T-cell (primary cell): ENCODE measurements around the gene CCS. TPM values are rescaled to one million over a fixed set of nuclear protein-coding genes. Genes with fewer than 3 reads are reported as not detected.
A peak's percentile ranks its signal among the peaks of the same experiment; 100 is the strongest.

ENCODE experiments used
- ATAC-seq, 4 experiments: fragments of 200-7000 bp in 3 of 4; fragments of 150-1000 bp in 1 of 4; cut with Tn5 transposase; replicated peaks in 1 of 4; 1 replicate in 3 of 4; 2 replicates in 1 of 4; pipeline ENCODE4 v1.10.0; 2021; ENCODE audit warnings: moderate library complexity in 3 of 4, mild to moderate bottlenecking in 2 of 4, moderate number of reproducible peaks in 1 of 4
- CTCF ChIA-PET, 2 donors: fragments of 300-600 bp; sonication (Branson Sonifier 250); formaldehyde crosslinking; loops; one replicate each; lab custom pipeline; 2022; ENCODE audit warnings: antibody characterized with exemption in 2 of 2; lab: Charles Lee
- POLR2A ChIA-PET, 2 donors: fragments of 300-600 bp; sonication (Branson Sonifier 250); formaldehyde crosslinking; loops; one replicate each; lab custom pipeline; 2022; ENCODE audit warnings: antibody characterized with exemption in 2 of 2; lab: Charles Lee
- DNase-seq, 35 experiments: peaks; one replicate each; pipeline versions ENCODE4 v3.0.0 to v3.0.0-alpha.2; 2013 to 2023
- H3K27ac ChIP-seq: one replicate; pipeline ENCODE4 v1.5.1; 2013; ENCODE audit warnings: low read length
- H3K27me3 ChIP-seq, 2 experiments: replicated peaks in 1 of 2; 1 replicate in 1 of 2; 2 replicates in 1 of 2; pipeline versions ENCODE4 v1.6.1 to v1.7.0; 2013; ENCODE audit warnings: low read length in 1 of 2, mixed read lengths in 1 of 2; ENCODE audit not compliant: control insufficient read depth in 2 of 2, insufficient read depth in 2 of 2; ENCODE audit errors: extremely low read depth in 1 of 2
- H3K36me3 ChIP-seq, 2 donors: 1 replicate in 1 of 2; 2 replicates in 1 of 2; pipeline versions ENCODE4 v1.6.1 to v1.7.0; 2013; ENCODE audit warnings: low read length in 1 of 2; ENCODE audit not compliant: control insufficient read depth in 2 of 2, insufficient read depth in 1 of 2; ENCODE audit errors: extremely low read depth in 1 of 2
- H3K4me1 ChIP-seq, 2 experiments: 1 replicate in 1 of 2; 2 replicates in 1 of 2; pipeline versions ENCODE4 v1.6.1 to v1.7.0; 2013; ENCODE audit warnings: low read length in 2 of 2, mixed read lengths in 1 of 2; ENCODE audit not compliant: insufficient read depth in 2 of 2, control insufficient read depth in 1 of 2; ENCODE audit errors: extremely low read depth in 1 of 2
- H3K4me3 ChIP-seq, 2 donors: 1 replicate in 1 of 2; 2 replicates in 1 of 2; pipeline versions ENCODE4 v1.5.1 to v1.7.0; 2013; ENCODE audit warnings: mild to moderate bottlenecking in 2 of 2, low read length in 1 of 2, moderate library complexity in 1 of 2; ENCODE audit not compliant: control insufficient read depth in 1 of 2; ENCODE audit errors: extremely low read depth in 1 of 2
- H3K9me3 ChIP-seq: 2 replicates; pipeline ENCODE4 v1.7.0; 2013
- H3K27ac Mint-ChIP-seq, 2 donors: one replicate each; pipeline ENCODE4 v1.8.0; 2020 to 2021; ENCODE audit warnings: mild to moderate bottlenecking in 2 of 2, mixed read lengths in 2 of 2
- H3K27me3 Mint-ChIP-seq, 2 donors: one replicate each; pipeline ENCODE4 v1.8.0; 2021 to 2022; ENCODE audit warnings: mixed read lengths in 2 of 2
- H3K36me3 Mint-ChIP-seq: one replicate; pipeline ENCODE4 v1.8.0; 2021; ENCODE audit warnings: mixed read lengths
- H3K4me1 Mint-ChIP-seq, 3 donors: one replicate each; pipeline ENCODE4 v1.8.0; 2020 to 2022; ENCODE audit warnings: mixed read lengths in 3 of 3, mild to moderate bottlenecking in 1 of 3
- H3K4me3 Mint-ChIP-seq, 3 donors: one replicate each; pipeline ENCODE4 v1.8.0; 2020 to 2022; ENCODE audit warnings: mild to moderate bottlenecking in 3 of 3, mixed read lengths in 3 of 3, moderate library complexity in 3 of 3
- H3K9me3 Mint-ChIP-seq, 3 donors: one replicate each; pipeline ENCODE4 v1.8.0; 2020 to 2022; ENCODE audit warnings: mixed read lengths in 3 of 3
- WGBS: methylation state at CpG from one replicate; pipeline ENCODE4 v1.1.5; 2013; ENCODE audit warnings: missing lambda C conversion rate; ENCODE audit not compliant: insufficient coverage; 5-methylcytosine and 5-hydroxymethylcytosine counted together
- total RNA-seq, 35 experiments: library from RNA in 6 of 35; stranded (reverse) in 6 of 35; fragments of 120-200 nt in 1 of 35; gene quantifications; one replicate each; pipeline versions ENCODE4 v1.2.1 to v1.2.4 and lab custom pipeline; 2013 to 2026

CCS gene
- total RNA-seq, 5 donors from 2014 or later (not counting 1 experiment from before 2014, with no cell fraction given), result 32.3 to 69.5 (median 58.3) TPM

DNA sequence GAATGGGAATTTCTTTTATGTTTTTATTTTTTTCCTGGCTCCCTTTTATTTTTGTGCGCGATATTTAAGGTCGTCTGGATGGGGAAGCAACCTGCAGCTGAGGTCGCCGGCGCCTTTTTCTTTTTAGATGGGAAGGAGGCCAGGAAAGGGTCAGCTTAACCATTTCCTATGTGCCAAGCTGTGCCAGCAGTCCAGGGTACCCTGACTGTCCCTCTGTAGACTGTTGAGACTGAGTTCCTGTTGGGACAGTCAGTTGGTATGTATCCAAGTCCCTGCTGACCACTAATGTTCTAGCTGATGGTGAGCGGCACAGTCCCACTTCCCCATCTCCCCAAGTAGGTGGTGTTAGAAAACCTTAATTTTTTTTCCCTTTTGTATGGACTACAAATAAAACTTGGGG lies 33.9 kb downstream of the CCS start:
- H3K27ac Mint-ChIP-seq, result no peak overlapping the region
- no peak overlapping the region for H3K4me3 ChIP-seq
- no peaks in the 10 kb centered on the region for H3K27me3 Mint-ChIP-seq
- peaks cover 18 to 60% of the 10 kb centered on the region in 2 experiments for H3K4me1 ChIP-seq
- no CpG with 5 or more reads among the region's 7 CpGs for WGBS
- peaks cover 27 to 89% of the 10 kb centered on the region in 2 donors for H3K36me3 ChIP-seq
- H3K27ac ChIP-seq, result no peak overlapping the region
- peak overlapping the region in 1 of 3 donors; percentile 41 for H3K4me3 Mint-ChIP-seq
- no peaks in the 10 kb centered on the region for H3K9me3 Mint-ChIP-seq
- POLR2A ChIA-PET, result interaction anchor here (0.8 to 2.5 kb wide), 4 partner anchors 7 to 1413 kb away, joined by 4 to 14 read pairs (median 8); no protein-coding TSS in a partner anchor
- DNase-seq, result no peak
- no peaks in the 10 kb centered on the region for H3K27me3 ChIP-seq
- no peaks in the 10 kb centered on the region for H3K9me3 ChIP-seq
- H3K4me1 Mint-ChIP-seq, result peaks cover 64 to 90% (median 73%) of the 10 kb centered on the region in 3 donors
- CTCF ChIA-PET, result interaction anchor here in 1 of 2 donors (1.7 kb wide), 1 partner anchor 11 kb away, joined by 4 read pairs; the partner anchor contains the start of gene RBM4
- peaks cover 55% of the 10 kb centered on the region for H3K36me3 Mint-ChIP-seq
- no peak for ATAC-seq

DNA sequence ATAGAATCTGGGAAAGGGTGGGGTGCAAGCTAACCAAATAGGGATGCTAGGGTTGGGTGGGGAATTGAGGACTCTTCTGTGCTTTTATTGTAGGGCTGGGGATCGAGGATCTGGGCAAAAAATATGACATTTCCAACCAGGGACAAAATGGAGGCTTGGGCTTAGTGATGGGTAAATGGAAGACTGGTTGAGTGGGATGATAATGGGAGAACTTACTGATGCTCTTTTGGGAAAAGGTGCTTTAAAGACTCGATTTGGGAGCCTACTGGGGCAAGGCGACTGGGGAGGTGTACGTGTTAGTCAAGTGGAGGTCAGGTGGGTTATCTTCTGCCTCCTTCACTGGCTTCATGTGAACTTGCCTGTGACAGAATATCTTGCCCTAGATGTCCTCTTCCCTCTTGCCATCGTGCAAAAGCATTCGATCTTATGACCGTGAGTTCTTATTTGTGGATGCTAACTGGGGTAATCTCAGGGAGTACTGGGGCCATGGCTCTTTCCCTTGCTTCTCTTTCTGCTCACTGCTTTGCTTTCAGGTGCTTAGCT lies 35.1 kb downstream of the CCS start:
- ATAC-seq, result no peak
- Mint-ChIP-seq H3K36me3 (peaks cover 51% of the 10 kb centered on the region), H3K9me3 (no peaks in the 10 kb centered on the region), H3K27ac (peak overlapping the region in 1 of 2 donors; percentile 45), H3K4me3 (peak overlapping the region in 1 of 3 donors; percentile 31), H3K4me1 (peaks cover 58 to 82% (median 68%) of the 10 kb centered on the region in 3 donors), H3K27me3 (no peaks in the 10 kb centered on the region)
- Histone ChIP-seq H3K36me3 (peaks cover 25 to 83% of the 10 kb centered on the region in 2 donors), H3K27me3 (no peaks in the 10 kb centered on the region), H3K9me3 (no peaks in the 10 kb centered on the region), H3K27ac (no peak overlapping the region), H3K4me3 (no peak overlapping the region), H3K4me1 (peaks cover 8 to 55% of the 10 kb centered on the region in 2 experiments)
- DNase-seq, result no peak
- 96% methylated on average over 3 of the region's 7 CpGs for WGBS
- ChIA-PET CTCF (interaction anchor here in 1 of 2 donors (1.1 kb wide), 1 partner anchor 50 kb away, joined by 3 read pairs; no protein-coding TSS in a partner anchor), POLR2A (interaction anchor here (0.6 to 2.5 kb wide), 5 partner anchors 9 to 35 kb away, joined by 4 to 17 read pairs (median 10); partner anchors contain the start of genes CCDC87 (in 1 of the 2), CCS (in 1 of the 2) and RBM4 (in 1 of the 2))

DNA sequence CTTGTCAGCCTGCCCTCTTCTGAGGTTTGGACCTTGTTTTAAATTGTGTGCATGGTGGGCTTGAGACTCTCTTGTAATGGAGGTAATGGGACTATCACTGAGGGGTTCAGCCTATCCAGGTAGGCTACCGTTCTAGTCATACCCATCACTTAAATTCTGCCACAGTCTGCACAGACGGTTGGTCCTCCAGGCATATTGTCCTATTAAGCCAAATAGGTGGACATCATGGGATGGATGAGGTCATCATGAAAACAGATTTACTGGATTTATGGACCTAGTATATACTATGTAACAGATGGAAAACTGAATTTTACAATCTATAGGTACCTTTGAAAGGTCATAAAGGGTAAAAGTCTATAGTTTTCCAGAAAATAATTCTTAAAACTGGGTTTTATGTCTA lies 36.4 kb downstream of the CCS start:
- Mint-ChIP-seq H3K4me1 (peaks cover 50 to 73% (median 63%) of the 10 kb centered on the region in 3 donors), H3K27me3 (no peaks in the 10 kb centered on the region), H3K36me3 (peaks cover 43% of the 10 kb centered on the region), H3K4me3 (no peak overlapping the region), H3K9me3 (no peaks in the 10 kb centered on the region), H3K27ac (no peak overlapping the region)
- H3K27me3 ChIP-seq, result no peaks in the 10 kb centered on the region
- no peak overlapping the region for H3K27ac ChIP-seq
- H3K4me3 ChIP-seq, result no peak overlapping the region
- peaks cover 18 to 80% of the 10 kb centered on the region in 2 donors for H3K36me3 ChIP-seq
- no CpG with 5 or more reads among the region's 2 CpGs for WGBS
- POLR2A ChIA-PET, result interaction anchor here (0.6 to 2.5 kb wide), 6 partner anchors 9 to 1615 kb away, joined by 3 to 17 read pairs (median 8); partner anchors contain the start of genes CCDC87 (in 1 of the 2), CCS (in 1 of the 2) and RBM4 (in 1 of the 2)
- no peaks in the 10 kb centered on the region for H3K9me3 ChIP-seq
- DNase-seq (no peak), ATAC-seq (no peak)
- peaks cover 0 to 44% of the 10 kb centered on the region in 2 experiments for H3K4me1 ChIP-seq
- CTCF ChIA-PET, result interaction anchor here (0.6 to 1.1 kb wide), 2 partner anchors 51 to 660 kb away, joined by 3 read pairs; partner anchors contain the start of gene ANKRD13D (in 1 of the 2)

DNA sequence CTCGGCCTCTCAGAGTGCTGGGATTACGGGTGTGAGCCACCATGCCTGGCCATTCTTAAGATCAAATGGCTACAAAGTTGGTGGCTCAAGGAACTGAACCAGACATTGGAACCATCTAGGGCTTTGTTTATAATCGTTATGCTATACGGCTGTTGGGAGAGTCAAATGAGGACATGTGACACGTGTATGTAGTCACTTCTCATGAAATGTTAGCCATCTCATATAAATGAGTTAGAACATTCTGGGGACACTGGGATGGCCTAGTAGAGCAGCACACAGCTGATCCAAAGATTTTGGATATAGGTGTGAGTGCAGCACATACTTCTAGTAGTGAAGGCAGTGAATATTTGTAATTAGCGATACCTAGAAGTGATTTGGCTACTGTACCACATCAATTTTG lies 38.9 kb downstream of the CCS start:
- DNase-seq, result no peak
- Mint-ChIP-seq H3K27me3 (no peaks in the 10 kb centered on the region), H3K4me3 (no peak overlapping the region), H3K9me3 (no peaks in the 10 kb centered on the region), H3K36me3 (peaks cover 44% of the 10 kb centered on the region), H3K27ac (no peak overlapping the region), H3K4me1 (peaks cover 51 to 60% (median 53%) of the 10 kb centered on the region in 3 donors)
- WGBS, result 98% methylated on average over 5 of the region's 6 CpGs
- CTCF ChIA-PET, result interaction anchor here in 1 of 2 donors (0.6 kb wide), 1 partner anchor 14 kb away, joined by 4 read pairs; no protein-coding TSS in a partner anchor
- peaks cover 10 to 59% of the 10 kb centered on the region in 2 donors for H3K36me3 ChIP-seq
- no peak overlapping the region for H3K27ac ChIP-seq
- H3K4me1 ChIP-seq, result peaks cover 2 to 32% of the 10 kb centered on the region in 2 experiments
- POLR2A ChIA-PET, result interaction anchor here (0.6 to 2.2 kb wide), 5 partner anchors 9 to 114 kb away, joined by 4 to 16 read pairs (median 6); no protein-coding TSS in a partner anchor
- no peaks in the 10 kb centered on the region for H3K27me3 ChIP-seq
- no peak overlapping the region for H3K4me3 ChIP-seq
- no peak for ATAC-seq
- H3K9me3 ChIP-seq, result no peaks in the 10 kb centered on the region

DNA sequence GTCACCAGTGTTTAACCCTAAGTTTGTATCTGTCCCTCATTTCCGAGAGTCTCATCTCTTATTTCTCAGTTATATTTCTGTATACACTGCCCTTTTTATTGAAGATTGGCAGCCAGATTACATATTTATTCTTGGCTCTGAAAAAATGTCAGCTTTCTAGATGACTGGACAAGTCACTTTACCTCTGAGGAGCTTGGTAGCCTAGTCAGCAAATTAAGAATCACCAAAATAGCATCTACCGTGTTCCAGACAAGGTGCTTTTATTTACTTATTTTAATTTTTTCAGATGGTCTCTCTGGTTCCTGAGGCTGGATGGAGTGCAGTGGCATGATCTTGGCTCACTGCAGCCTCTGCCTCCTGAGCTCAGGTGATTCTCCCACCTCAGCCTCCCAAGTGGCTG lies 40.0 kb downstream of the CCS start:
- DNase-seq (no peak), ATAC-seq (no peak)
- Histone ChIP-seq H3K4me3 (no peak overlapping the region), H3K27ac (no peak overlapping the region), H3K27me3 (no peaks in the 10 kb centered on the region), H3K9me3 (no peaks in the 10 kb centered on the region), H3K4me1 (peaks cover 7 to 34% of the 10 kb centered on the region in 2 experiments), H3K36me3 (peaks cover 0 to 49% of the 10 kb centered on the region in 2 donors)
- WGBS, result no CpG with 5 or more reads among the region's 2 CpGs
- Mint-ChIP-seq H3K27me3 (no peaks in the 10 kb centered on the region), H3K4me1 (peaks cover 51 to 60% (median 51%) of the 10 kb centered on the region in 3 donors), H3K4me3 (no peak overlapping the region), H3K9me3 (no peaks in the 10 kb centered on the region), H3K27ac (no peak overlapping the region), H3K36me3 (peaks cover 34% of the 10 kb centered on the region)
- CTCF ChIA-PET, result no interaction called here
- POLR2A ChIA-PET, result interaction anchor here (0.6 to 2.7 kb wide), 3 partner anchors 10 to 14 kb away, joined by 4 to 19 read pairs (median 9); no protein-coding TSS in a partner anchor

DNA sequence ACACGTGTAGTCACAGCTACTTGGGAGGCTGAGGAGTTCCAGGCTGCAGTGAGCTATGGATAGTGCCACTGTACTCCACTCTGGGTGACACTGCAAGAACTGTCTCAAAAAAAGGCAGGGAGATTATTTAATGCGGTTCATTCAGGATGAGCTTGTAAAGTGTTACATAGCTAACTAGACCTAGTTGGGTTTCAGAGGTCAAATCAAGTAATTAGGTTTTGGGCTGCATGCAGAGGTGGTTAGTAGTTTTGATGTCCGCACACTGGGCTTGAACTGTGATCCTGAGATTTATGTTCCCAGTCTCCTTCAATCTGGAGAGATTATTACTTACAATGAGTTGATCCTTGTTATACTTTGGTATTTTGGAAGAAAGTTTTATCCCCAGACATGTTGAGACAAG lies 43.4 kb downstream of the CCS start:
- Histone ChIP-seq H3K27me3 (no peaks in the 10 kb centered on the region), H3K27ac (no peak overlapping the region), H3K36me3 (peaks cover 5 to 37% of the 10 kb centered on the region in 2 donors), H3K9me3 (no peaks in the 10 kb centered on the region), H3K4me1 (peaks cover 26 to 53% of the 10 kb centered on the region in 2 experiments), H3K4me3 (no peak overlapping the region)
- H3K9me3 Mint-ChIP-seq, result no peaks in the 10 kb centered on the region
- H3K4me3 Mint-ChIP-seq, result no peak overlapping the region
- ChIA-PET CTCF (interaction anchor here in 1 of 2 donors (0.6 kb wide), 1 partner anchor 20 kb away, joined by 7 read pairs; the partner anchor contains the start of gene RBM14), POLR2A (interaction anchor here (0.6 to 5.7 kb wide), 6 partner anchors 11 to 596 kb away, joined by 3 to 165 read pairs (median 4); partner anchors contain the start of gene RBM14 (in 1 of the 2))
- H3K27ac Mint-ChIP-seq, result peak overlapping the region; percentile 39 to 52
- 89% methylated on average over 2 of the region's 3 CpGs for WGBS
- peaks cover 53 to 62% (median 56%) of the 10 kb centered on the region in 3 donors for H3K4me1 Mint-ChIP-seq
- ATAC-seq, result no peak
- H3K36me3 Mint-ChIP-seq, result peaks cover 33% of the 10 kb centered on the region
- H3K27me3 Mint-ChIP-seq, result no peaks in the 10 kb centered on the region
- no peak for DNase-seq
